K562 (cell line): ENCODE data around the gene CCDC183. TPM values are rescaled to one million over a fixed set of nuclear protein-coding genes. Genes with fewer than 3 reads are reported as not detected.

Experiments
- ATAC-seq: fragments of 200-7000 bp; cut with Tn5 transposase; 3 replicates; pipeline ENCODE4 v1.9.1; 2020; ENCODE audit warnings: moderate library complexity
- BruUV-seq: library from RNA; stranded (reverse); fragments of 400-500 nt; replicated peaks from 2 replicates; lab custom pipeline; 2021; lab: Mats Ljungman, UMichigan
- CTCF ChIA-PET: fragments of 300-600 bp; formaldehyde crosslinking; extraction: SDS; loops from one replicate; lab custom pipeline; 2021; ENCODE audit warnings: low intra/inter-chr PET ratio; lab: Yijun Ruan, JAX
- POLR2A ChIA-PET: fragments of 300-600, 350-650 bp; sonication (Branson Sonifier 250); formaldehyde crosslinking; extraction: SDS; loops from one replicate; lab custom pipeline; 2021; ENCODE audit warnings: antibody characterized with exemption, inconsistent platforms; lab: Yijun Ruan, JAX
- DNase-seq, 4 experiments: peaks; one replicate each; pipeline versions ENCODE4 v3.0.0 to v3.0.0-alpha.2; 2011 to 2018; ENCODE audit warnings: low spot score in 3 of 4, mixed read lengths in 3 of 4; ENCODE audit errors: extremely low read depth in 1 of 4
- FAIRE-seq: peaks from 2 replicates; lab custom pipeline; 2011; peaks lifted over from hg19 to GRCh38; lab: Jason Lieb, UNC
- H2AFZ ChIP-seq: 2 replicates; pipeline ENCODE4 v1.6.0; 2011; ENCODE audit warnings: low read depth, low read length, control low read depth, inconsistent platforms
- H3K27ac ChIP-seq: fragments of 200-600 bp; 3 replicates; pipeline ENCODE4 v1.8.0; 2011; ENCODE audit warnings: low read depth, mild to moderate bottlenecking, control low read depth, inconsistent platforms, low read length, moderate library complexity, mixed read lengths; ENCODE audit errors: extremely low read depth
- H3K27me3 ChIP-seq, 2 experiments: fragments of 300-600 bp in 1 of 2; 2 replicates in 1 of 2; 3 replicates in 1 of 2; pipeline versions ENCODE4 v1.6.0 to v1.8.0; 2011; ENCODE audit warnings: inconsistent platforms in 2 of 2, low read length in 2 of 2, mild to moderate bottlenecking in 1 of 2, mixed read lengths in 1 of 2, moderate library complexity in 1 of 2; ENCODE audit not compliant: control insufficient read depth in 2 of 2, insufficient read depth in 2 of 2
- H3K36me3 ChIP-seq: fragments of 300-600 bp; 3 replicates; pipeline ENCODE4 v1.8.0; 2011; ENCODE audit warnings: mild to moderate bottlenecking, low read length, inconsistent platforms; ENCODE audit not compliant: control insufficient read depth, insufficient read depth
- H3K4me1 ChIP-seq, 2 experiments: fragments of 200-600 bp in 1 of 2; replicated peaks in 1 of 2; 2 replicates in 1 of 2; 3 replicates in 1 of 2; pipeline versions ENCODE4 v1.5.1 to v1.8.0; 2011; ENCODE audit warnings: inconsistent platforms in 2 of 2, low read length in 2 of 2, mild to moderate bottlenecking in 1 of 2, mixed read lengths in 1 of 2, moderate library complexity in 1 of 2; ENCODE audit not compliant: control insufficient read depth in 2 of 2, insufficient read depth in 2 of 2
- H3K4me2 ChIP-seq: 2 replicates; pipeline ENCODE4 v1.6.1; 2011; ENCODE audit warnings: low read length, control low read depth, inconsistent platforms, mixed read lengths; ENCODE audit not compliant: insufficient read depth
- H3K4me3 ChIP-seq: fragments of 200-600 bp; sonication (generic), shearing (Covaris generic); 2 replicates; pipeline ENCODE4 v1.5.1; 2016; ENCODE audit warnings: control low read depth, inconsistent platforms
- H3K79me2 ChIP-seq: fragments of 200-600 bp; 3 replicates; pipeline ENCODE4 v1.8.0; 2011; ENCODE audit warnings: low read length, inconsistent platforms; ENCODE audit not compliant: control insufficient read depth, insufficient read depth
- H3K9ac ChIP-seq, 2 experiments: 2 replicates each; pipeline versions ENCODE4 v1.6.0 to v1.6.1; 2011; ENCODE audit warnings: low read depth in 2 of 2, low read length in 2 of 2, control low read depth in 1 of 2, inconsistent platforms in 1 of 2, mild to moderate bottlenecking in 1 of 2, mixed read lengths in 1 of 2; ENCODE audit not compliant: insufficient read depth in 1 of 2
- H3K9me1 ChIP-seq: one replicate; pipeline ENCODE4 v1.6.0; 2011; ENCODE audit warnings: inconsistent platforms, mild to moderate bottlenecking, low read length, moderate library complexity; ENCODE audit not compliant: control insufficient read depth, insufficient read depth
- H3K9me3 ChIP-seq: replicated peaks from 2 replicates; pipeline ENCODE4 v1.5.1; 2011; ENCODE audit warnings: low read depth, low read length, inconsistent platforms; ENCODE audit not compliant: control insufficient read depth, insufficient read depth
- H4K20me1 ChIP-seq: replicated peaks from 2 replicates; pipeline ENCODE4 v1.6.1; 2011; ENCODE audit warnings: low read length, inconsistent platforms, mixed read lengths; ENCODE audit not compliant: control insufficient read depth, insufficient read depth
- CBFA2T2 ChIP-seq: fragments of 450-650 bp; conservative IDR thresholded peaks from 2 replicates; pipeline ENCODE4 v1.6.1; 2017; ENCODE audit warnings: mild to moderate bottlenecking
- CHD2 ChIP-seq: IDR thresholded peaks from 2 replicates; pipeline ENCODE4 v1.6.1; 2011; ENCODE audit warnings: low read depth, low read length
- CUX1 ChIP-seq: fragments of 200-800 bp; sonication (Bioruptor generic); IDR thresholded peaks from 2 replicates; pipeline ENCODE4 v1.6.1; 2016; ENCODE audit warnings: missing genetic modification characterization, missing compliant biosample characterization
- ETV5 ChIP-seq: sonication (generic); formaldehyde crosslinking; IDR thresholded peaks from 2 replicates; pipeline ENCODE4 v1.4.0; 2020; ENCODE audit warnings: low read depth, mild to moderate bottlenecking, missing genetic modification reagents
- FUS ChIP-seq: fragments of 200-400 bp; formaldehyde crosslinking; optimal IDR thresholded peaks from 2 replicates; pipeline ENCODE3; 2017; ENCODE audit warnings: low read depth, low read length
- KLF6 ChIP-seq: fragments of 250-450 bp; sonication (Bioruptor Pico); IDR thresholded peaks from 2 replicates; pipeline ENCODE4 v1.4.0; 2020; ENCODE audit warnings: mild to moderate bottlenecking, moderate library complexity, borderline replicate concordance
- PPARD ChIP-seq: fragments of 250-450 bp; sonication (Bioruptor Pico); IDR thresholded peaks from 2 replicates; pipeline ENCODE4 v1.8.0; 2022; ENCODE audit warnings: inconsistent platforms, mild to moderate bottlenecking, moderate library complexity
- RBM25 ChIP-seq: fragments of 200-400 bp; formaldehyde crosslinking; IDR thresholded peaks from 2 replicates; pipeline ENCODE4 v1.6.1; 2018; ENCODE audit warnings: low read length, low read depth, moderate library complexity; ENCODE audit not compliant: severe bottlenecking
- RFX5 ChIP-seq: IDR thresholded peaks from 2 replicates; pipeline ENCODE4 v1.6.1; 2011; ENCODE audit warnings: low read depth, mild to moderate bottlenecking, improper control_type of control experiment, low read length
- YBX1 ChIP-seq: fragments of 450-650 bp; IDR thresholded peaks from 2 replicates; pipeline ENCODE4 v1.7.1; 2016; ENCODE audit warnings: mild to moderate bottlenecking
- ZNF511 ChIP-seq: sonication (generic); formaldehyde crosslinking; IDR thresholded peaks from 2 replicates; pipeline ENCODE4 v1.8.0; 2022; ENCODE audit warnings: mild to moderate bottlenecking, missing genetic modification reagents
- WGBS: fragments of 100-300 bp; shearing (Covaris generic); methylation state at CpG from one replicate; pipeline ENCODE4 v1.1.6; 2016; ENCODE audit warnings: low coverage, mixed read lengths; ENCODE audit not compliant: insufficient coverage; ENCODE audit errors: missing lambda C conversion rate; 5-methylcytosine and 5-hydroxymethylcytosine counted together
- in situ Hi-C: fragments of 300-500 bp; cut with MboI; formaldehyde crosslinking; loops from 4 replicates; pipeline ENCODE4 v1.15.0; 2018; ENCODE audit warnings: inconsistent platforms, mixed read lengths
- intact Hi-C: fragments of 100-400 bp; cut with micrococcal nuclease; formaldehyde crosslinking; loops from 2 replicates; pipeline ENCODE4 v1.14.2; 2022
- polyA plus RNA-seq, 8 experiments: library from polyadenylated mRNA; depleted of rRNA in 4 of 8; stranded (reverse) in 5 of 8; unstranded in 3 of 8; fragments of >200 nt; fragmentation: Nextera tagmentation in 2 of 8; fragmentation: Illumina TruSeq in 1 of 8; extraction: Ambion mirVana in 2 of 8; extraction: Trizol in 1 of 8; gene quantifications; 2 replicates each; pipeline versions ENCODE4 v1.2.1 to v1.2.3, GENCODE V29; 2011 to 2014; ENCODE audit warnings: inconsistent platforms in 1 of 8, missing spikeins in 1 of 8
- total RNA-seq, 7 experiments: library from RNA; depleted of rRNA in 6 of 7; stranded (reverse); fragments of >200 nt in 6 of 7; fragmentation: Illumina TruSeq in 2 of 7; extraction: Trizol in 2 of 7; gene quantifications; 2 replicates each; pipeline versions ENCODE4 v1.2.1 to v1.2.3, GENCODE V29; 2011 to 2021; ENCODE audit warnings: low replicate concordance in 1 of 7

Gene CCDC183
- total and polyA plus RNA-seq, 9 of the 15 experiments (the other 6 are each of a cell fraction or from before 2014, with no cell fraction given): 0.21 to 0.60 (median 0.29) TPM; not detected in 4

GRCh38 chr9:136754626-136755301, 41.4 kb upstream of the CCDC183 start:
- Histone ChIP-seq H3K4me2 (no peak overlapping the region), H3K4me3 (no peak overlapping the region), H2AFZ (no peak overlapping the region), H4K20me1 (no peaks in the 10 kb centered on the region), H3K27me3 (no peaks in the 10 kb centered on the region), H3K27ac (no peak overlapping the region), H3K9me3 (peaks cover 13% of the 10 kb centered on the region), H3K36me3 (no peaks in the 10 kb centered on the region), H3K9ac (no peak overlapping the region)
- no TSS peak for BruUV-seq
- intact Hi-C loops: no loop called here
- DNase-seq: no peak
- FAIRE-seq: no peak
- CTCF ChIA-PET: no interaction called here
- no peak for TF ChIP-seq CBFA2T2
- no peak for TF ChIP-seq ETV5 (CRISPR knock-in tag)
- no peak for TF ChIP-seq ZNF511
- TF ChIP-seq RFX5: no peak
- TF ChIP-seq KLF6 (CRISPR knock-in tag): no peak
- TF ChIP-seq YBX1: no peak
- no peak for TF ChIP-seq CHD2
- TF ChIP-seq CUX1 (CRISPR knock-in tag): no peak
- no peak for TF ChIP-seq PPARD (CRISPR knock-in tag)
- no peak for TF ChIP-seq RBM25
- TF ChIP-seq FUS: no peak
- TF ChIP-seq, all 486 proteins: peak for 0
- in situ Hi-C loops: no loop called here
- POLR2A ChIA-PET: interaction anchor here (0.6 to 0.8 kb wide), 2 partner anchors 28 to 31 kb away, joined by 3 to 4 read pairs; no protein-coding TSS in a partner anchor
- ATAC-seq: 0 out of 3 replicates have a peak, but pooled peaks have one; percentile 8
- WGBS: 64% methylated on average over 24 of the region's 24 CpGs
- Histone ChIP-seq H3K4me1 (peaks cover 0 to 45% of the 10 kb centered on the region in 2 experiments; a peak in 3 of 5 replicates), H3K79me2 (no peaks in the 10 kb centered on the region), H3K9me1 (no peaks in the 10 kb centered on the region)
